H1 (cell line): Measurements from ENCODE around the gene MAP6. TPM values are rescaled to one million over a fixed set of nuclear protein-coding genes. Genes with fewer than 3 reads are reported as not detected.

ENCODE experiments used
- CREB1 ChIP-seq: IDR thresholded peaks from 2 replicates; pipeline ENCODE4 v1.6.1; 2012; ENCODE audit warnings: inconsistent platforms
- CTBP2 ChIP-seq: IDR thresholded peaks from 2 replicates; pipeline ENCODE4 v1.7.0; 2011; ENCODE audit warnings: borderline replicate concordance, mild to moderate bottlenecking, moderate library complexity, mixed read lengths, low read length; ENCODE audit not compliant: insufficient read depth, insufficient read length
- EP300 ChIP-seq, 2 experiments: IDR thresholded peaks; 1 replicate in 1 of 2; 2 replicates in 1 of 2; pipeline ENCODE4 v1.6.1; 2011 to 2012; ENCODE audit warnings: low read depth in 2 of 2, low read length in 2 of 2, mild to moderate bottlenecking in 2 of 2, borderline replicate concordance in 1 of 2, inconsistent platforms in 1 of 2, moderate library complexity in 1 of 2
- JUND ChIP-seq: IDR thresholded peaks from 2 replicates; pipeline ENCODE4 v1.6.1; 2011; ENCODE audit warnings: mild to moderate bottlenecking, improper control_type of control experiment, low read length
- RAD21 ChIP-seq, 2 experiments: IDR thresholded peaks in 1 of 2; conservative IDR thresholded peaks in 1 of 2; 2 replicates each; pipeline ENCODE4 v1.6.1; 2011; ENCODE audit warnings: low read depth in 2 of 2, low read length in 2 of 2, improper control_type of control experiment in 1 of 2, inconsistent platforms in 1 of 2, mild to moderate bottlenecking in 1 of 2, moderate library complexity in 1 of 2
- SIX5 ChIP-seq: IDR thresholded peaks from 2 replicates; pipeline ENCODE4 v1.6.1; 2011; ENCODE audit warnings: mild to moderate bottlenecking, low read depth, low read length
- SP1 ChIP-seq: IDR thresholded peaks from 2 replicates; pipeline ENCODE4 v1.6.1; 2011; ENCODE audit warnings: low read depth, low read length
- SRF ChIP-seq: IDR thresholded peaks from 2 replicates; pipeline ENCODE4 v1.6.1; 2011; ENCODE audit warnings: mild to moderate bottlenecking, low read depth, low read length, moderate library complexity
- polyA plus RNA-seq, 7 experiments: library from polyadenylated mRNA; depleted of rRNA in 3 of 7; stranded (reverse) in 5 of 7; unstranded in 2 of 7; fragments of >200 nt in 5 of 7; fragments of 200-250 nt in 2 of 7; gene quantifications; 1 replicate in 5 of 7; 2 replicates in 1 of 7; 4 replicates in 1 of 7; pipeline versions ENCODE4 v1.2.1 to v1.2.3, GENCODE V29; 2011 to 2013; ENCODE audit warnings: missing spikeins in 2 of 7, mixed read lengths in 2 of 7
- total RNA-seq: library from RNA; stranded (reverse); fragmentation: NEBNext Ultra II Directional; extraction: Animal tissue kit (Norgen Biotek cat#: 25700); gene quantifications from 2 replicates; pipeline ENCODE4 v1.2.1, GENCODE V29; 2021

Gene MAP6
- total and polyA plus RNA-seq, 2 of the 8 experiments (the other 6 are each of a cell fraction or from before 2014, with no cell fraction given), result 0.54 to 0.89 TPM

DNA sequence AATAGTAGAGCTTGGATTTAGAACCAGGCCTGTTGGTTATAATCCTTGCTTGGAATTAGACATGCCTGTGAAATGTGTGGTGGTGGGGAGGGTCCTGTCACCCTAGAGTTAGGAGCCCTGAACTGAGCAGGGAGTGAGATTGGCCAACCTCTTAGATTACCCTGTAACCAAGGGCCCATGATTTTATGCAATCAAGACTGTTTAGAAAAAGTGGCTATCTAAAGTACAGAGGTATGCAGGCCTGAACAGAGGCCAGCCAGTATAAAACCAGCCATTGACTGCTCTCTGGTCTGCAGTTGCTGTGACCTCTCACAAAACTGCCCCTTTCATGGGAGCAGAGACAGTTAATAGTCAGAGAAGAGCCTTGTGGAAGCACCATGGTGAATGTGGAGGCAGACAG, 70.6 kb downstream of the MAP6 start (continued):
- TF ChIP-seq SP1 (no peak), SRF (no peak), SIX5 (no peak), CREB1 (no peak), CTBP2 (no peak), JUND (no peak), EP300 (IDR thresholded peaks at IDR 0.05; ENCODE audit: borderline replicate concordance in 1 of 2, low read depth in 2 of 2, low read length in 2 of 2) (no peak), RAD21 (IDR thresholded peaks at IDR 0.05 in 1 of 2, conservative IDR thresholded peaks at IDR 0.05 in 1 of 2; ENCODE audit: low read depth in 2 of 2, low read length in 2 of 2) (no peak)
- TF ChIP-seq, all 59 proteins: peak for 0
